Vagina (tissue), 2 donors: Measurements from ENCODE around the gene KIDINS220.

Source experiments
- POLR2A ChIP-seq, 2 donors: fragments of 450-650 bp; IDR thresholded peaks; one replicate each; pipeline ENCODE4 v1.6.1; 2017; ENCODE audit warnings: antibody characterized with exemption in 2 of 2, mild to moderate bottlenecking in 2 of 2, moderate library complexity in 2 of 2
- TF ChIP-seq, protein P1 (sequence below), 3 experiments: fragments of 450-650 bp in 2 of 3; fragments of 200-600 bp in 1 of 3; sonication (generic) in 1 of 3; IDR thresholded peaks; one replicate each; pipeline ENCODE4 v1.5.1; 2017 to 2019; ENCODE audit warnings: antibody characterized with exemption in 3 of 3, mild to moderate bottlenecking in 2 of 3, moderate library complexity in 2 of 3

- TF ChIP-seq, protein P1, sequence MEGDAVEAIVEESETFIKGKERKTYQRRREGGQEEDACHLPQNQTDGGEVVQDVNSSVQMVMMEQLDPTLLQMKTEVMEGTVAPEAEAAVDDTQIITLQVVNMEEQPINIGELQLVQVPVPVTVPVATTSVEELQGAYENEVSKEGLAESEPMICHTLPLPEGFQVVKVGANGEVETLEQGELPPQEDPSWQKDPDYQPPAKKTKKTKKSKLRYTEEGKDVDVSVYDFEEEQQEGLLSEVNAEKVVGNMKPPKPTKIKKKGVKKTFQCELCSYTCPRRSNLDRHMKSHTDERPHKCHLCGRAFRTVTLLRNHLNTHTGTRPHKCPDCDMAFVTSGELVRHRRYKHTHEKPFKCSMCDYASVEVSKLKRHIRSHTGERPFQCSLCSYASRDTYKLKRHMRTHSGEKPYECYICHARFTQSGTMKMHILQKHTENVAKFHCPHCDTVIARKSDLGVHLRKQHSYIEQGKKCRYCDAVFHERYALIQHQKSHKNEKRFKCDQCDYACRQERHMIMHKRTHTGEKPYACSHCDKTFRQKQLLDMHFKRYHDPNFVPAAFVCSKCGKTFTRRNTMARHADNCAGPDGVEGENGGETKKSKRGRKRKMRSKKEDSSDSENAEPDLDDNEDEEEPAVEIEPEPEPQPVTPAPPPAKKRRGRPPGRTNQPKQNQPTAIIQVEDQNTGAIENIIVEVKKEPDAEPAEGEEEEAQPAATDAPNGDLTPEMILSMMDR (IDR thresholded peaks at IDR 0.05) = no peak
- TF ChIP-seq POLR2A (IDR thresholded peaks at IDR 0.05) = no peak
Measured at GRCh38 chr2:8719528-8719927, 117.9 kb downstream of the KIDINS220 start.
